HTR-8/SVneo (cell line): Measurements from ENCODE around the gene RFC5.
"Not testable (repeated sequence)": the region's sequence is repeated elsewhere in the genome, so short reads cannot be mapped to it uniquely, and the experiment has no call there.

Experiments
- DNase-seq: peaks from one replicate; pipeline ENCODE4 v3.0.0; 2011; ENCODE audit warnings: low spot score, mixed read lengths; ENCODE audit not compliant: insufficient read length
- FAIRE-seq: peaks from 2 replicates; lab custom pipeline; 2011; peaks lifted over from hg19 to GRCh38; lab: Jason Lieb, UNC

The RFC5 gene, protein sequence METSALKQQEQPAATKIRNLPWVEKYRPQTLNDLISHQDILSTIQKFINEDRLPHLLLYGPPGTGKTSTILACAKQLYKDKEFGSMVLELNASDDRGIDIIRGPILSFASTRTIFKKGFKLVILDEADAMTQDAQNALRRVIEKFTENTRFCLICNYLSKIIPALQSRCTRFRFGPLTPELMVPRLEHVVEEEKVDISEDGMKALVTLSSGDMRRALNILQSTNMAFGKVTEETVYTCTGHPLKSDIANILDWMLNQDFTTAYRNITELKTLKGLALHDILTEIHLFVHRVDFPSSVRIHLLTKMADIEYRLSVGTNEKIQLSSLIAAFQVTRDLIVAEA

DNA sequence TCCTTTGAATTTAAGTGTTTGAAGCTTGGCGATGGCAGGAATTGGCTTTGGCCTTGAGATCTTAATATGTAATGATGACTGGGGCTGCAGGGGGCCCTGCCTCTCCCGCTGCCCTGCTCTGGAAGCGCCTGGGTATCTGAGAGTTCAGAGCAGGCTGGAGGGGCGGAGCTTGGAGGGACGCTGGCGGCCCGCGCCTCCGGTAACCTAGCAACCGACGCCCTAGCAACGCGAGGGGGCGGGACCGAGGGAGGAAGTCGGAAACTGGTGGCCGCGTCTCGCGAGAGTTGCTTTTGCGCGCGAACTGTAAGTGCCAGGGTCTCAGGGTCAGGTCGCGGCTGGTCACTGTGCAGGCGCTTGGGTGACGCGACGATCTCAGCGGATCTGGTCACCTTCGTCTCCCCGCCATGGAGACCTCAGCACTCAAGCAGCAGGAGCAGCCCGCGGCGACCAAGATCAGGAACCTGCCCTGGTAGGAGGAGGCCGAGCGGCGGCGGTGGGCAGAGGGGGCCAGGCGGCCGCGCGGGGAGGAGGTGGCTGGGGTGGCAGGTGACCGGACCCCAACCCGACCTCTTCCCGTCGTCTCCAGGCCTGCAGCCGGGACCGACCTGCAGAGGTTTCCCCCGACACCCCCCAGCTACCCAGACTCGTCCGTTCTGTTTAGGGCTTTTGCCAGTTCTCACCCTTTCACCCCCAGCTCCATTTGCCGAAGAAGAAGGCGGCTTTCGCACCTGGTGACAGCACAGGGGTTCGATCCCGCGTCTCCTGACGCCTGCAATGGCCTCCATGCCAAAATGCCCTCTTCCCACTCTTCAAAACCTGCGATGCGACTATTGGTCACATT, at the start of gene RFC5:
Gene RFC5, plus strand, starts transcription at position 280 of the 841 bp plus-strand sequence. Its CDS starts 125 bp downstream, at position 405.
- peak; percentile 97 for DNase-seq
- peak; percentile 82 for FAIRE-seq

DNA sequence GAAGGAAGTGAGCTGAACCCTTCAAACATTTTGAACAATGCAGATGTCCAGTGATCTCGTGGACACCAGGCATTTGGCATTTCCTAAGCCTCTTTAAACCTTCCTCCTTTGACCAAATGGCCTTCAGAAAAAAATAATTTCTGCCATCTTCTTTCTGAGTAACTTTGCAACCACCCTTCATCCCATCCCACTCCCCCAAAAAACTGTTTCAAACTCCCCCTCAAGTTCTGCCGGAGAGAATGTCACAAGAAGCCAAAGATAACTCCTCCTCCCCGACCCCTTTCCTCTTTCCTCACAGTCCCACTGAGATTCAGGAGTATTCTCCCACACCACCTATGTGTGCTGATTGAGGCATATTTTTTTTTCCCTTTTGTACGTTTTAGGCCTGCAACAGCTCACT, 49.5 kb upstream of the RFC5 start:
- FAIRE-seq, result no peak
- DNase-seq, result no peak

DNA sequence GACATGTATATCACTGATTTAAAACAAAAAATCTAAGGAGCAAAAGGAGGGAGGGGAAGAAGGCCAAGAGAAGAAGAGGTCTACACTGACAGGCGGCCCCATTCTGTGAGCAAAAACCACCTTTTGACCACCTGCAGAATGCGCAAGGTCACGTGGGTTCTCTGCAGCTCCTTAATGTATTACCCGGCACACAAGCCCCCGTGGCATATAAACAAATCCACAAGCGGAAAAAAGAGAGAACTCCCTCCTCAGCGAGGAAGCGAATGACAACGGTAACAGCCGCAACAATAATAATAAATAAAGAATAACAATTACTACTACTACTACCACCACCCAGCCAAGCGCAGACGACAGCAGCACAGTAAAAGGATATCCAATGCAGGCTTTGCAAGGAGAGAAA, 49.0 kb upstream of the RFC5 start:
- FAIRE-seq (no peak), DNase-seq (no peak)

DNA sequence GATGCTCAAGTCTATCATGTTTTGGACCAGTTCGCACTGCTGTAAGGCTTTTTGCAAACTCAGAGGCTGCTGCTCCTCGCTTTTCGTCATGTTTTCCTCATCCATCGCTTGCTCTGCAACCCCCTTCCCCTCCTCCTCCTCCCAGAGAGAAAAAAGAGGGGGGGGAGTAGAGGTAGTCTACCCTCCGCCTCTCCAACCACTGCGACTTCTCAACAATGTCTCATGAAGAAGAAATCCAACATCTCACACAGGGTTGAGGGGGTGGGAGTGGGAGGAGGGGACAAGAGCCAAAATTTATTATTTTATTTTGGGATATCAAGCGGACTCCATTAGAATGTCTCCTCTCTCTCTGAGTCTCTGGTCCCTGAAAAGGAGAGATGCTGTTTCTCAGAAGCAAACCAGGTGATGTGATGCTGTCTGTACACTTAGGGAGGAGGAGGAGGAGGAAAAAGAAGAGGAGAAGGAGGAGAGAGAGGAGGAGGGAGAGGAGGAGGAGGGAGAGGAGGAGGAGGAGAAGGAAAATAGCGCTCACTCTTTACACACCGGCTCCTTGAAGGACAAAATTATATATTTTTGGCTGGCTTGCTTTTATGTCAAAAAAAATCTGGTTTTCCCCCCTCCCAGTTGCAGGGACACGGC, 48.2 kb upstream of the RFC5 start:
- FAIRE-seq (no peak), DNase-seq (no peak)

DNA sequence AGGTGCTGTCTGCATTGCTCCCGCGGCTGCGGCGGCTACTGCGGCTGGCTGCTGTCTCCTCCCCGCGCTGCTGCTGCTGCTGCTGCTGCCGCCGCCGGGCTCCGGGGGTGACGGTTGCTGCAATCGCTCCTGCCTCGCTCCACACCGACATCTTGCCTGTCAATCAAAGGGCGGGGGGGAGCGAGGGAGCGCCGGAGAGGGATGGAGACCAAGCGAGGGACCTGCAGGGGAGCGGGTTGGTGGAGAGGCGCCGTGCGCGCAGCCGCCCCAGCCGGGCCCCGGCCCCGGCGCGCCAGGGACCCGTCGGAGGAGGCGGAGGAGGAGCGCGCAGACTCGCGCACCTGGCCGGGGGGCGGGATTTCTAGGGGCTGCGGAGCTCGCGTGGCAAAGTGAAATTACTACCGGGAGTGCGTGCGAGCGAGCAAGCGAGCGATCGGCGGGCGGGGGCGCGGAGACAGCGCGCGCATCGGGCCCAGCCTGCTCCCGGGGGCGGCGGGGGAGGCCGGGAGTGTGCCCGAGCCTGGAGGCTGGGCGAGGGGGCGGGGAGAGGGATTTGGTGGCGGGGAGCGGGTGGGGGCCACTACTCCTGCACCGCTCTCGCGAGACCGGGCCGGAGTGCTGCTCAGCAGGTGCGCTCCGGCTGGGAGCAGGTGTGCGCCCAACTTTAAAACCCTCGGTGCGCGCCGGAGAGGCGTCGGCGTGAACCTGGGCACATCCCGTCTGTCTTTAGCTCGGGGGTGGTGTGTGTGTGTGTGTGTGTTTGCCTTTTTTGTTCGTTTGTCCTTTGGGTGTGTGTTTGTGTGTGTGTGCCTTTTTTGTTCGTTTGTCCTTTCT, 47.5 kb upstream of the RFC5 start, which contains the start of gene KSR2:
Gene KSR2, minus strand, starts transcription at position 165 of the 834 bp plus-strand sequence. CDS start 735 bp downstream, outside the sequence.
- peak; percentile 65 for DNase-seq
- FAIRE-seq, result peak; percentile 66

DNA sequence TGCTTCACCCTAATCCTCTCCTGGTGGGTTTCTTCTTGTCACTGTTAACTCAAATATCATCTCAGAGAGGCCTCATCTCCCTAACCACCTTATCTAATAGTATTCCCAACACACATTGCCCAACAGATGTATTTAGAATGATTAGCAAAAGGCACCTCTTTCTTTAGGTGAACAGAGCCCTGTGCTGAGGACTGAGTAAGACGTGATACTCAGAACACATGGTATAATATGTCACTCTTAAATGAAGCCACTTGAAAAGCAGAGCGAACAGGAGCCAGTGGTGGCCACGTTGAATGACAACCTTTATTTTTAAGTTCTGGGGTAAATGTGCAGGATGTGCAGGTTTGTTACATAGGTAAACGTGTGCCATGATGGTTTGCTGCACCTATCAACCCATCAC, 46.2 kb upstream of the RFC5 start:
- no peak for FAIRE-seq
- no peak for DNase-seq

DNA sequence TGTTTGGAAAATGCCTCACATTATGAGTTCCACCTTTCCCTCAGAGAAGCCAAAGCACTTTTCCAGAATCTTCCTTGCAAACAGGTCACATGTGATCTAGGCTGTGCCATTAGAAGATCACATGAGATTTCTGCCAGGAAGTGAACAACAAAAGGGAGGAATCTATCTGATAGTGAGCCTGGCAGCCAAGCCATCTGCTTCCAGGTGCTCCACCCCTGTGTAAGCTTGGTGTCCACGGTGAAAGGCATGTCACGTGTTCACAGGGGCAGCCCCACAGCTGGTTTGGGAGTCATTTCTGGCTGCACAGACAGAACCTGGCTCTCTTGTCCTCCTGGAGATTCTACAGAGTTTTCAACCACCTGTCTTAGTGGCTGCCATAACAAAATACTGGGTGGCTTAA, 44.2 kb upstream of the RFC5 start:
- FAIRE-seq, result no peak

DNA sequence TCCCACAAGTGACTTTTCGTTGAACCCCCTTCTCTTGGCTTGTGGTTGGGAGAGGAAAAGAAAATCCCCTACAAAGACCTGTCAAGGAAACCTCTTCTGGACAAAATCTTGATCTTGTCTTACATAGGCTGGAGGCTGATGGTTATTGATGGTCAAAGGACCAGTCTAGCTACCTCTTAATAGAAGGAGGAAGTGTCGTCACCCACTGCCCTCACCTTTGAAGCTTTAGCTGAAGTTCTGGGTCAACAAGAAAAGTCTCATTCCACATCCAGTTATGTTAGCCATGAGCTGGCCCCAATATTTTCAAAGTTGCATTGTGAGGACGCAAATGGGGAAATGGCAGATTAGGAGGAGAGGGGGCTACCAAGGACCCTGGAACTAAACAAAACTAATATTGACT, 41.5 kb upstream of the RFC5 start:
- FAIRE-seq (no peak), DNase-seq (no peak)

More for the DNA sequence above, 44.2 kb upstream of the RFC5 start:
- no peak for DNase-seq

DNA sequence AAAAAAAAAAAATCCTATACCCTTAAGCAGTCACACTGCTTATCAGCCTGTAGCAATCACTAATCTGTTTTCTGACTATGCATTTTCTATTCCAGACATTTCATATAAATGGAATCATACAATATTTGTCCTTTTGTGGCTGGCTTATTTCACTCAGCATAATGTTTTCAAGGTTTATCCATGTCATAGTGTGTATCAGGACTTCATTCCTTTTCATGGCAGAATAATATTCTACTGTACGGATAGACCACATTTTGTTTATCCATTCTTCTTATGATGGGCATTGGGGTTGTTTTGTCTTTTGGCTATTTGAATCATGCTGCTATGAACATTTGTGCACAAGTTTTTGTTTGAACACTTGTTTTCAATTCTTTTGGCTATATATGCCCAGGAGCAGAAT, 39.1 kb upstream of the RFC5 start:
- no peak for FAIRE-seq
- no peak for DNase-seq

DNA sequence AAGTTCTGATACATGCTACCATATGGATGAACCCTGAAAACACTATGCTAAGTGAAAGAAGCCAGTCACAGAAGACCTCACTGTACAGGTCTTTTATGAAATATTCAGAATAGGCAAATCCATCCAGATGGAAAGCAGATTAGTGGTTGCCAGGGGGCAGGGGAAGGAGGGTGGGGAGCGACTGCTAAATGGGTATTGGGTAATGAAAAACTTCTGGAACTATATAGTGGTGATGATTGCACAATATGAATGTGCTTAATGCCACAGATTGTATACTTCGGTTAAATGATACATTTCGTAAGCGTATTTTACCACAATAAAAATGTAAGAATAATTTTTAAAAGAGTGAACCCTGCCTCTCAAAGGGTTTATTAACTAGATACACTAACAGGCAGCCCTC, 35.9 kb upstream of the RFC5 start:
- no peak for DNase-seq
- FAIRE-seq, result no peak

DNA sequence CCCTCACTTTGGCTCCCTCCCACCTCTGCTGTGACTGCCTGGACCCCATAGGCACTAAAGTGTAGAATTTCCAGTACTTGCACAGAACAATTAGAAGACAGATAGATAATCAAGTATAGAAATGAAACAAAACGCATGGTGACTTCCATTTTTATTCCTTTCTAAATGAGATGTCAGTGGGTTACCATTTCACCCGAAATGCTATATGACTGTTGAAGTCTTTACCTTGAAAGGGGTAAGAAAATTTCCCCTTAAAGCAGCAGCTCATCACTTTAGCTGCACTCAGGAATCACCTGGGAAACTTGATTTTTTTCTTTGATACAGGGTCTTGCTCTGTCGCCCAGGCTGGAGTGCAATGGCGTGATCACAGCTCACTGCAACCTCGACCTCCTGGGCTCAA, 35.2 kb upstream of the RFC5 start:
- no peak for FAIRE-seq
- DNase-seq, result no peak

DNA sequence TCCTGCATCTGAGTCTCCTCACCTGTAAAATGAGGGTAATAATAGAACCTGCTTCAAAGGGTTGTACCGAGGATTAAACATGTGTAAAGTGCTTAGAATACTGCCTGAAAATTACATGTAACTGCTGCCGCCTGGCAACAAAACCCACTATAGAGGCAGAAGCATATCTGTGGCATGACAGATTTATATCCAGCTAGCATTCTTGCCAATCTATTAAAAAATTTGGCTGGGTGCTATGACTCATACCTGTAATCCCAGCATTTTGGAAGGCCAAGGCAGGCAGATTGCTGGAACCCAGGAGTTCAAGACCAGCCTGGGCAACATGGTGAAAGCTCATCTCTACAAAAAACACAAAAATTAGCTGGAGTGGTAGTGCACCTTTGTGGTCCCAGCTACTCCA, 31.3 kb upstream of the RFC5 start:
- no peak for FAIRE-seq

DNA sequence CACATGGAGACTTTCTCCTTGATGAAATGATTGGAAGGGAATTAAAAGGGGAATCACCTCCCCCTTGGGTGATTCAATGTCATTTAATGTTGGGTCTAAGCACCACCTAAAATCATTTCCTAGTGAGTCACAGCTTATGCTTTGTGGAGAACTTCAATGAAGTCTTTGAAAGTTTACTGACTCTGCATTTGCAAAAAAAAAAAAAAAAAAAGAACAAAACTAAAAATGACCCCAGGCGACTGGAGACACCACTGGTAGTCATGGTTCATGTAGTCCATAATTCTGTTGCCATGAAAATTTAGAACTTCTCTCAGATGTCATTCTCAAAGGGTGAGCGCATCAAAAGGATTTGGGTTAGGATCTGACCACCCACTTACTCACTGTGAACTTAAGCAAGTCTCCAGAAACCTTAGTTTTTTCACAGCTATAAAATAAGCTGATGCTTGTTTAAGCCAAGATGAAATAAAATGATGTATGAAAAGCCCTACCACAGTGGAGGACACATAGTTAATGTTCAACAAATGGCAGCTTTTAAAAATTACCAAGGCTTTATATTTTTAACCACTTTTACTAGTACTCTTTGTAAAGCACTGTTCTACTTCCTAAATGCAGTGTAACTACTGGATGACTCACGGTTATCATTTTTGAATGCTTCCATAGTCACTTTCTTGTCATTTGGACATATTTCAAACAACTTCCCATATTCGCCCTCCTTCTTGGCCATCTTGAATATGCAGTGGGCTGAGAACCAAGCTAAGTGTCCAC, 29.6 kb upstream of the RFC5 start:
- FAIRE-seq (no peak), DNase-seq (peak; percentile 33)

More for the DNA sequence above, 31.3 kb upstream of the RFC5 start:
- DNase-seq, result no peak

DNA sequence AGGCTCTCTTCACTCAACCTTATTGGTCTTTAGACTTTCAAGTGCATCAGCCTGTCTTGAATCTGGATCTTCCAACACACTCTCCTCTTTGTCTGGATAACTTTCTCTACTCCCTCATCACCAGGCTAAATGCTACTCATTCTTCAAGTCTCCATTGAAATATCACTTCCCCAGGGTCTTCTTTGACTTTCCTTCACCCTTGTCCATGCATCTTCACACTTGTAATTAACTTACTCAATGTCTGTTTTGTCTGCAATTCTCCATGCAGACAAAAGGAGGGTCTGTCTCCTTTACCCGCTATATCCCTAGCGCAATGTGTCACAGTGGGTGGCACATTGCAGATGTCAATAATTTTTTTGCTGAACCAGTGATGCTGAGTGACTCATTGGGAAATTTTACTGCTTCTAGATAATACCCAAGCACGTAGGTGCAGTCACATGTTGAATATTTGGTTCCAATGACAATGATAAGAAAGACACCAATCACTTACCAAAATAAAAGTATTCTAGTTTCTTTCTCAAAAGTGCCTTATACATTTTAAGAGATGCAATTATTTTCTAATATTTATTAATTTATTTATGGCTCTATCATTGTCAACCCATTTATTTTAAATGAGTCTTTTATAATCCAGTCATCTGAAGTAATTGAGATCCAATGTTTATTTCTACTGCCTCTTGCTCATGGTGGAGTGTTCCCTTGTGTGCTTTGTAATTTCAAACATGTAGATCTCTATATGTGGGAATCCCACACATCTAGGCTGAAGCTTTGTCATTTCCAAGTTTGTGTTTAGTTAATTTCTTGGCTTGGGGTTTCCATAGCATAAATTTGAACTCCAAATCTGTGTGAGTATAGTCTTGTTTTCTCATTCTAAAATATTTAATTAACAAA, 21.7 kb upstream of the RFC5 start:
- DNase-seq (no peak), FAIRE-seq (no peak)

DNA sequence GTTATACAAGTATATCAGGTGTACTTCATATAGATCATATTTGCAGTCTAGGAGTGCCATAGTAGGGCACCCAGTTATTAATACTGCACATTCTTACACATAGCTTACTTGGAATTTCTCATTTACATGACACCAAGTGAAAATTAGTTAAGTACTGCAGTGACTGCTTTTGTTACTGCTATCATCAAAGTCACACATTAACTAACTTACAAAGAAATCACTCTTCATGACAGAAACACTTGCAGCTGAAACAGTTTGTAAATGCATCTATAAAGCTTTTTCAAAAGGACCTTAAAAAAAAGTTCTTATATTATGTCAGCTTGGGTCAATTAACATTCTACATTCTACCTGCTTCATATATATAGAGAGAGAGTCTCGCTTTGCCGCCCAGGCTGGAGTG, 17.8 kb upstream of the RFC5 start:
- FAIRE-seq, result no peak
- DNase-seq, result no peak

DNA sequence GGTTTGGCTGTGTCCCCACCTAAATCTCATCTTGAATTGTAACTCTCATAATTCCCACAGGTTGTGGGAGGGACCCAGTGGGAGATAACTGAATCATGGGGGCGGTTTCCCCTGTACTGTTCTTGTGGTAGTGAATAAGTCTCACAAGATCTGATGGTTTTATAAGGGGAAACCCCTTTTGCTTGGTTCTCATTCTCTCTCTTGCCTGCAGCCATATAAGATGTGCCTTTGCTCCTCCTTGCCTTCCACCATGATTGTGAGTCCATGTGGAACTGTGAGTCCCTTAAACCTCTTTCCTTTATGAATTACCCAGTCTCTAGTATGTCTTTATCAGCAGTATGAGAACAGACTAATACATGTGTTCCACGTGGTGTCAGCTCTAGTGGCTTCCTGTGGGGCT, 16.7 kb upstream of the RFC5 start:
- not testable (repeated sequence) for DNase-seq, FAIRE-seq

DNA sequence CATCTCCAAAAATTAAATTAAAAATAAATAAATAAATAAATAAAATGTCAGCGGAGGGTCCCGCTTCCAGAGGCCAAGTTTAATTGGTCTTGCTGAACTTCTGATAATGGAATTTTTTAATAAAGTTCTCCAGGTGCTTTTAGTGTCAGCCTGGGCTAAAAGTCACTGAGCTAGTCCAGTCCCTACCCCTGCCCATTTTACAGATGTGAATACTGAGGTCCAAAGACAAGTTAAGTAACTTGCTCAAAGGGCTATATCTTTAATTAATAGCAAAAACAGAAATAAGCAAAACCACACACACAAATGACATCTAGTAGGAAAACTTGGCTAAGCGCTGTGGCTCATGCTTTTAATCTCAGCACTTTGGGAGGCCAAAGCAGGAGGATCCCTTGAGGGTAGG, 5.6 kb upstream of the RFC5 start:
- DNase-seq, result no peak
- FAIRE-seq, result no peak

DNA sequence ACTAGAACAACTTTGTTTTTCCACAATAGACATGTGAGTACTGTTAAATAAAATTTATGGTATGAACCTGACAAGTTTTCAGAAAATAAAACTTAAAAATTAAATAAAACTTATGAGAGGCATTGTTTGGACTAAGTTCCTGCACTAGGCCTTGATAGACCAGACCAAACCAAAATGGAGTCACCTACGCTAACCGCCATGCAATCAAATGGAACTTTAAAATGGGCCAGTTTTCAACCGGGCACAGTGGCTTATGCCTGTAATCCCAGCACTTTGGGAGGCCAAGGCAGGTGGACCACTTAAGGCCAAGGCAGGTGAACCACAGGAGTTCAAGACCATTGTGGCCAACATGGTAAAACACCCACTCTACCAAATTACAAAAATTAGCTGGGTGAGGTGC, 5.1 kb upstream of the RFC5 start:
- FAIRE-seq (no peak), DNase-seq (no peak)
